ENCODE results near the gene PPM1H.

Gene PPM1H

GRCh38 chr12:62724947-62725451 is 210.0 kb downstream of the PPM1H start:
- H3K4me3 ChIP-seq (ENCODE audit: insufficient read depth in 1 of 2, low read depth in 1 of 2, low read length in 2 of 2), result no peak overlapping the region
- no peaks in the 10 kb centered on the region for H3K36me3 ChIP-seq (ENCODE audit: control insufficient read depth in 1 of 2, insufficient read depth in 2 of 2, low read depth in 1 of 2, low read length in 2 of 2)
- 19% methylated on average over 4 of the region's 4 CpGs for WGBS
- no peak overlapping the region for H3K4ac ChIP-seq (ENCODE audit: low read depth in 1 of 2, low read length in 2 of 2)
- peak overlapping the region; percentile 91 for H3K27ac ChIP-seq (ENCODE audit: low read length, poor library complexity, severe bottlenecking)
- H3K9ac ChIP-seq (ENCODE audit: low read length), result peak overlapping the region; percentile 73
- no peak overlapping the region for H4K8ac ChIP-seq (ENCODE audit: low read length)
- H3K4me2 ChIP-seq (ENCODE audit: low read length, poor library complexity, severe bottlenecking), result peak overlapping the region; percentile 15
- H2AFZ ChIP-seq (ENCODE audit: low read depth, low read length), result no peak overlapping the region
- peak; percentile 94 for DNase-seq
- H2BK120ac ChIP-seq (ENCODE audit: low read depth, low read length), result no peak overlapping the region
- peak overlapping the region; percentile 33 for H2BK5ac ChIP-seq (ENCODE audit: low read depth, low read length, poor library complexity, severe bottlenecking)
- no peaks in the 10 kb centered on the region for H3K27me3 ChIP-seq (ENCODE audit: control insufficient read depth in 1 of 2, insufficient read depth in 1 of 2, low read length in 2 of 2)
- no peak overlapping the region for H3K14ac ChIP-seq (ENCODE audit: low read length in 2 of 2)
- H3K9me3 ChIP-seq (ENCODE audit: control insufficient read depth, low read length), result no peaks in the 10 kb centered on the region
- peaks cover 4% of the 10 kb centered on the region for H3K79me1 ChIP-seq (replicated peaks; ENCODE audit: low read length, poor library complexity, severe bottlenecking)
- H4K91ac ChIP-seq (ENCODE audit: low read length), result no peak overlapping the region
- no peak overlapping the region for H2BK12ac ChIP-seq (ENCODE audit: low read length in 2 of 2)
- peaks cover 23% of the 10 kb centered on the region for H3K4me1 ChIP-seq (ENCODE audit: control insufficient read depth, insufficient read depth, low read depth, low read length)
- no peak overlapping the region for H2AK5ac ChIP-seq (ENCODE audit: low read length, severe bottlenecking)
- H3K18ac ChIP-seq (ENCODE audit: low read depth in 1 of 2, low read length in 2 of 2), result no peak overlapping the region
- no peak overlapping the region for H2BK15ac ChIP-seq (ENCODE audit: low read depth, poor library complexity, severe bottlenecking)
- H3K23ac ChIP-seq (ENCODE audit: low read length in 2 of 2), result no peak overlapping the region

- no peak for DNase-seq
- no peak overlapping the region for H3K4me3 ChIP-seq (ENCODE audit: insufficient read depth in 1 of 2, low read depth in 1 of 2, low read length in 2 of 2)
- peak overlapping the region; percentile 46 to 87 for H3K18ac ChIP-seq (ENCODE audit: low read depth in 1 of 2, low read length in 2 of 2)
- H2AFZ ChIP-seq (ENCODE audit: low read depth, low read length), result no peak overlapping the region
- no peak overlapping the region for H4K91ac ChIP-seq (ENCODE audit: low read length)
- peak overlapping the region; percentile 21 for H2BK120ac ChIP-seq (ENCODE audit: low read depth, low read length)
- H3K23ac ChIP-seq (ENCODE audit: low read length in 2 of 2), result no peak overlapping the region
- peak overlapping the region in 1 of 2 experiments; percentile 83 for H3K4ac ChIP-seq (ENCODE audit: low read depth in 1 of 2, low read length in 2 of 2)
- H3K9me3 ChIP-seq (ENCODE audit: control insufficient read depth, low read length), result no peaks in the 10 kb centered on the region
- peaks cover 21% of the 10 kb centered on the region for H3K4me1 ChIP-seq (ENCODE audit: control insufficient read depth, insufficient read depth, low read depth, low read length)
- H3K27me3 ChIP-seq (ENCODE audit: control insufficient read depth in 1 of 2, insufficient read depth in 1 of 2, low read length in 2 of 2), result no peaks in the 10 kb centered on the region
- no peak overlapping the region for H4K8ac ChIP-seq (ENCODE audit: low read length)
- H3K79me1 ChIP-seq (replicated peaks; ENCODE audit: low read length, poor library complexity, severe bottlenecking), result peaks cover 3% of the 10 kb centered on the region
- no peak overlapping the region for H2BK15ac ChIP-seq (ENCODE audit: low read depth, poor library complexity, severe bottlenecking)
- H2AK5ac ChIP-seq (ENCODE audit: low read length, severe bottlenecking), result peak overlapping the region; percentile 42
- H3K9ac ChIP-seq (ENCODE audit: low read length), result peak overlapping the region; percentile 73
- H3K4me2 ChIP-seq (ENCODE audit: low read length, poor library complexity, severe bottlenecking), result no peak overlapping the region
- WGBS, result 85% methylated on average over 3 of the region's 3 CpGs
- H2BK5ac ChIP-seq (ENCODE audit: low read depth, low read length, poor library complexity, severe bottlenecking), result peak overlapping the region; percentile 11
- H3K36me3 ChIP-seq (ENCODE audit: control insufficient read depth in 1 of 2, insufficient read depth in 2 of 2, low read depth in 1 of 2, low read length in 2 of 2), result no peaks in the 10 kb centered on the region
- peak overlapping the region in 1 of 2 experiments; percentile 90 for H2BK12ac ChIP-seq (ENCODE audit: low read length in 2 of 2)
- H3K27ac ChIP-seq (ENCODE audit: low read length, poor library complexity, severe bottlenecking), result peak overlapping the region; percentile 85
- H3K14ac ChIP-seq (ENCODE audit: low read length in 2 of 2), result no peak overlapping the region
Observed at GRCh38 chr12:62724285-62724684, 210.7 kb downstream of the PPM1H start.

GRCh38 chr12:62722971-62723680 is 211.8 kb downstream of the PPM1H start:
- no peak overlapping the region for H3K23ac ChIP-seq (ENCODE audit: low read length in 2 of 2)
- no peak overlapping the region for H2AFZ ChIP-seq (ENCODE audit: low read depth, low read length)
- no peak overlapping the region for H3K9ac ChIP-seq (ENCODE audit: low read length)
- no peak overlapping the region for H2BK15ac ChIP-seq (ENCODE audit: low read depth, poor library complexity, severe bottlenecking)
- no peak overlapping the region for H3K4me3 ChIP-seq (ENCODE audit: insufficient read depth in 1 of 2, low read depth in 1 of 2, low read length in 2 of 2)
- no peaks in the 10 kb centered on the region for H3K9me3 ChIP-seq (ENCODE audit: control insufficient read depth, low read length)
- no peak for DNase-seq
- no peaks in the 10 kb centered on the region for H3K79me1 ChIP-seq (replicated peaks; ENCODE audit: low read length, poor library complexity, severe bottlenecking)
- H3K27me3 ChIP-seq (ENCODE audit: control insufficient read depth in 1 of 2, insufficient read depth in 1 of 2, low read length in 2 of 2), result no peaks in the 10 kb centered on the region
- H3K18ac ChIP-seq (ENCODE audit: low read depth in 1 of 2, low read length in 2 of 2), result no peak overlapping the region
- no peak overlapping the region for H3K27ac ChIP-seq (ENCODE audit: low read length, poor library complexity, severe bottlenecking)
- H4K91ac ChIP-seq (ENCODE audit: low read length), result no peak overlapping the region
- no peak overlapping the region for H2BK120ac ChIP-seq (ENCODE audit: low read depth, low read length)
- H2BK5ac ChIP-seq (ENCODE audit: low read depth, low read length, poor library complexity, severe bottlenecking), result no peak overlapping the region
- WGBS, result 100% methylated on average over 2 of the region's 3 CpGs
- H3K36me3 ChIP-seq (ENCODE audit: control insufficient read depth in 1 of 2, insufficient read depth in 2 of 2, low read depth in 1 of 2, low read length in 2 of 2), result no peaks in the 10 kb centered on the region
- no peak overlapping the region for H2BK12ac ChIP-seq (ENCODE audit: low read length in 2 of 2)
- peaks cover 15% of the 10 kb centered on the region for H3K4me1 ChIP-seq (ENCODE audit: control insufficient read depth, insufficient read depth, low read depth, low read length)
- no peak overlapping the region for H3K4ac ChIP-seq (ENCODE audit: low read depth in 1 of 2, low read length in 2 of 2)
- peak overlapping the region; percentile 43 for H2AK5ac ChIP-seq (ENCODE audit: low read length, severe bottlenecking)
- no peak overlapping the region for H3K4me2 ChIP-seq (ENCODE audit: low read length, poor library complexity, severe bottlenecking)
- no peak overlapping the region for H4K8ac ChIP-seq (ENCODE audit: low read length)
- no peak overlapping the region for H3K14ac ChIP-seq (ENCODE audit: low read length in 2 of 2)

GRCh38 chr12:62720661-62721330 is 214.2 kb downstream of the PPM1H start:
- Histone ChIP-seq H2AFZ (ENCODE audit: low read depth, low read length) (no peak overlapping the region), H3K14ac (ENCODE audit: low read length in 2 of 2) (peak overlapping the region in 1 of 2 experiments; percentile 26), H3K36me3 (ENCODE audit: control insufficient read depth in 1 of 2, insufficient read depth in 2 of 2, low read depth in 1 of 2, low read length in 2 of 2) (no peaks in the 10 kb centered on the region), H3K9ac (ENCODE audit: low read length) (no peak overlapping the region), H3K27me3 (ENCODE audit: control insufficient read depth in 1 of 2, insufficient read depth in 1 of 2, low read length in 2 of 2) (no peaks in the 10 kb centered on the region), H2BK12ac (ENCODE audit: low read length in 2 of 2) (peak overlapping the region; percentile 11 to 91), H2AK5ac (ENCODE audit: low read length, severe bottlenecking) (peak overlapping the region; percentile 83), H4K8ac (ENCODE audit: low read length) (peak overlapping the region; percentile 55), H3K18ac (ENCODE audit: low read depth in 1 of 2, low read length in 2 of 2) (peak overlapping the region in 1 of 2 experiments; percentile 87), H3K4me1 (ENCODE audit: control insufficient read depth, insufficient read depth, low read depth, low read length) (peaks cover 15% of the 10 kb centered on the region), H3K27ac (ENCODE audit: low read length, poor library complexity, severe bottlenecking) (no peak overlapping the region), H3K4me2 (ENCODE audit: low read length, poor library complexity, severe bottlenecking) (no peak overlapping the region), H3K4me3 (ENCODE audit: insufficient read depth in 1 of 2, low read depth in 1 of 2, low read length in 2 of 2) (no peak overlapping the region), H3K79me1 (replicated peaks; ENCODE audit: low read length, poor library complexity, severe bottlenecking) (no peaks in the 10 kb centered on the region), H3K9me3 (ENCODE audit: control insufficient read depth, low read length) (no peaks in the 10 kb centered on the region), H2BK120ac (ENCODE audit: low read depth, low read length) (no peak overlapping the region), H3K23ac (ENCODE audit: low read length in 2 of 2) (no peak overlapping the region), H2BK5ac (ENCODE audit: low read depth, low read length, poor library complexity, severe bottlenecking) (no peak overlapping the region), H2BK15ac (ENCODE audit: low read depth, poor library complexity, severe bottlenecking) (no peak overlapping the region), H4K91ac (ENCODE audit: low read length) (no peak overlapping the region), H3K4ac (ENCODE audit: low read depth in 1 of 2, low read length in 2 of 2) (peak overlapping the region; percentile 60 to 73)
- 86% methylated on average over 8 of the region's 8 CpGs for WGBS
- peak; percentile 37 for DNase-seq

Measured in mesenchymal stem cell (in vitro differentiated cells and primary cell).